HepG2 (cell line): ENCODE results near the gene TAB2. TPM values are rescaled to one million over a fixed set of nuclear protein-coding genes. Genes with fewer than 3 reads are reported as not detected.

Source experiments
- ATAC-seq: fragments of 200-7000 bp; cut with Tn5 transposase; 3 replicates; pipeline ENCODE4 v1.9.1; 2020; ENCODE audit warnings: mild to moderate bottlenecking, moderate library complexity
- BruUV-seq: library from RNA; stranded (reverse); fragments of 400-500 nt; replicated peaks from 2 replicates; lab custom pipeline; 2021; lab: Mats Ljungman, UMichigan
- CTCF ChIA-PET: fragments of 300-600 bp; formaldehyde crosslinking; extraction: SDS; loops from one replicate; lab custom pipeline; 2021; ENCODE audit warnings: low total read pairs, inconsistent platforms, low intra/inter-chr PET ratio; lab: Yijun Ruan, JAX
- POLR2A ChIA-PET: fragments of 350-600 bp; sonication (Branson Sonifier 250); formaldehyde crosslinking; loops from one replicate; lab custom pipeline; 2020; ENCODE audit warnings: antibody characterized with exemption, inconsistent platforms; lab: Yijun Ruan, JAX
- DNase-seq: peaks from one replicate; pipeline ENCODE4 v3.0.0-alpha.2; 2015; ENCODE audit warnings: low spot score
- FAIRE-seq: peaks from 3 replicates; lab custom pipeline; 2011; peaks lifted over from hg19 to GRCh38; lab: Jason Lieb, UNC
- H2AFZ ChIP-seq: one replicate; pipeline ENCODE4 v1.6.1; 2011; ENCODE audit warnings: low read length, inconsistent platforms
- H3K27ac ChIP-seq: fragments of 300-600 bp; 3 replicates; pipeline ENCODE4 v1.8.0; 2011; ENCODE audit warnings: mixed run types, mild to moderate bottlenecking, mixed read lengths, low read length, inconsistent platforms; ENCODE audit not compliant: insufficient read depth; ENCODE audit errors: extremely low read length
- H3K27me3 ChIP-seq, 2 experiments: fragments of 200-600 bp in 1 of 2; 2 replicates in 1 of 2; 3 replicates in 1 of 2; pipeline versions ENCODE4 v1.6.0 to v1.8.0; 2011; ENCODE audit warnings: low read length in 2 of 2, mild to moderate bottlenecking in 2 of 2, moderate library complexity in 2 of 2, inconsistent platforms in 1 of 2; ENCODE audit not compliant: insufficient read depth in 2 of 2, control insufficient read depth in 1 of 2
- H3K36me3 ChIP-seq, 2 experiments: fragments of 200-600 bp in 1 of 2; replicated peaks in 1 of 2; 2 replicates in 1 of 2; 3 replicates in 1 of 2; pipeline versions ENCODE4 v1.5.1 to v1.8.0; 2011; ENCODE audit warnings: low read length in 2 of 2, inconsistent platforms in 1 of 2; ENCODE audit not compliant: insufficient read depth in 2 of 2, control insufficient read depth in 1 of 2
- H3K4me1 ChIP-seq: 2 replicates; pipeline ENCODE4 v1.5.1; 2012; ENCODE audit warnings: low read length, inconsistent platforms; ENCODE audit not compliant: insufficient read depth
- H3K4me2 ChIP-seq: 2 replicates; pipeline ENCODE4 v1.6.0; 2011; ENCODE audit warnings: low read depth, low read length, inconsistent platforms
- H3K4me3 ChIP-seq, 3 experiments: fragments of 200-600 bp in 1 of 3; sonication (generic), shearing (Covaris generic) in 1 of 3; replicated peaks in 1 of 3; 2 replicates each; pipeline ENCODE4 v1.5.1; 2011 to 2016; ENCODE audit warnings: low read length in 3 of 3, inconsistent platforms in 2 of 3, low read depth in 2 of 3, mild to moderate bottlenecking in 2 of 3, control low read depth in 1 of 3, mixed read lengths in 1 of 3; ENCODE audit not compliant: insufficient read depth in 1 of 3
- H3K79me2 ChIP-seq: one replicate; pipeline ENCODE4 v1.6.1; 2011; ENCODE audit warnings: low read length, inconsistent platforms; ENCODE audit not compliant: insufficient read depth
- H3K9ac ChIP-seq: 2 replicates; pipeline ENCODE4 v1.6.0; 2011; ENCODE audit warnings: mild to moderate bottlenecking, low read depth, low read length, inconsistent platforms; ENCODE audit not compliant: insufficient read depth
- H3K9me3 ChIP-seq: 2 replicates; pipeline ENCODE4 v1.5.1; 2012; ENCODE audit warnings: mild to moderate bottlenecking, low read length
- H4K20me1 ChIP-seq: 2 replicates; pipeline ENCODE4 v1.6.0; 2011; ENCODE audit warnings: inconsistent platforms, mild to moderate bottlenecking, low read length, moderate library complexity; ENCODE audit not compliant: insufficient read depth
- IRX3 ChIP-seq: sonication (generic); formaldehyde crosslinking; IDR thresholded peaks from 2 replicates; pipeline ENCODE4 v1.8.1; 2023; ENCODE audit warnings: mild to moderate bottlenecking, low read depth, missing genetic modification reagents, borderline replicate concordance
- KAT8 ChIP-seq: IDR thresholded peaks from 2 replicates; pipeline ENCODE4 v1.6.1; 2016; ENCODE audit warnings: missing genetic modification reagents, missing compliant biosample characterization
- STAT5B ChIP-seq: sonication (generic); formaldehyde crosslinking; IDR thresholded peaks from 2 replicates; pipeline ENCODE4 v1.4.0; 2020; ENCODE audit warnings: missing genetic modification reagents
- TBP ChIP-seq: sonication (generic); formaldehyde crosslinking; IDR thresholded peaks from 2 replicates; pipeline ENCODE4 v1.5.0; 2020; ENCODE audit warnings: missing genetic modification reagents
- ZNF556 ChIP-seq: sonication (generic); formaldehyde crosslinking; IDR thresholded peaks from 2 replicates; pipeline ENCODE4 v1.4.0; 2020; ENCODE audit warnings: mild to moderate bottlenecking, missing genetic modification reagents, borderline replicate concordance
- in situ Hi-C: cut with HindIII; loops from 2 replicates; pipeline ENCODE4 v1.10.0; 2017; ENCODE audit warnings: low pct_unique_long_range_greater_than_20kb; ENCODE audit not compliant: extremely low pct_ligation_motif_present
- intact Hi-C: fragments of 100-400 bp; cut with micrococcal nuclease; formaldehyde crosslinking; loops from one replicate; pipeline ENCODE4 v1.10.0; 2022; ENCODE audit not compliant: unreplicated experiment
- polyA plus RNA-seq, 8 experiments: library from polyadenylated mRNA; depleted of rRNA in 3 of 8; stranded (reverse) in 7 of 8; unstranded in 1 of 8; fragments of >200 nt; fragmentation: Illumina TruSeq in 4 of 8; extraction: Trizol in 4 of 8; gene quantifications; 2 replicates each; pipeline versions ENCODE4 v1.2.1 to v1.2.3, GENCODE V29; 2011 to 2016; ENCODE audit warnings: low read depth in 4 of 8, missing spikeins in 1 of 8, mixed read lengths in 1 of 8; ENCODE audit not compliant: insufficient read depth in 1 of 8
- total RNA-seq, 5 experiments: library from RNA; depleted of rRNA; stranded (reverse); fragments of >200 nt; fragmentation: Illumina TruSeq; extraction: Trizol; gene quantifications; 2 replicates each; pipeline ENCODE4 v1.2.3, GENCODE V29; 2016; ENCODE audit warnings: low read depth in 1 of 5
- TF ChIP-seq, protein P1 (sequence below): sonication (generic); formaldehyde crosslinking; IDR thresholded peaks from 2 replicates; pipeline ENCODE4 v1.4.0; 2020; ENCODE audit warnings: missing genetic modification reagents
- TF ChIP-seq, protein P2 (sequence below): sonication (generic); formaldehyde crosslinking; conservative IDR thresholded peaks from 2 replicates; pipeline ENCODE4 v1.8.0; 2022; ENCODE audit warnings: mild to moderate bottlenecking, moderate library complexity, missing genetic modification reagents

TAB2 gene
- total and polyA plus RNA-seq, 2 of the 13 experiments (the other 11 are each of a cell fraction or from before 2014, with no cell fraction given) = 23.7 to 50.2 TPM

DNA sequence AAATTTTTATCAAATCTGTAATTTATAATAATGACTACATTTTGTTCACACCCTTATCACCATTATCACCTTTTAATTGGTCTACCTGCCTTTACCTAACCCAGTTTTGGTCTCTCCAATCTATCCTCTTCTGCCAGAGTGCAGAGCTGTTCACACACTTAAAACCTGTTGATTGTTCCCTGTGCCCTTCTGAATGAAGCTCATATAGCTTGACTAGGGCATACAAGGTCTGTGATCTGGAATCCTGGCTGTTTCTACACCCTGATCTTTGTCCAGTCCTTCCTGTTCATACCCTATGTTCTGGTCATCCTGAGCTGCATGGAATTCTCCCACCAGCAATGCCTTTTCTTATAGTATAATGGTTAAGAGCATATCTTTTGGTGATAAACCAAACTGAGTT, 53.6 kb downstream of the TAB2 start:
- Histone ChIP-seq H3K4me2 (no peak overlapping the region), H4K20me1 (0 out of 2 replicates have a peak, but pooled peaks cover under 1% of the 10 kb centered on the region), H3K9me3 (no peaks in the 10 kb centered on the region), H3K27ac (no peak overlapping the region), H3K27me3 (no peaks in the 10 kb centered on the region), H2AFZ (no peak overlapping the region), H3K4me1 (peaks cover 5% of the 10 kb centered on the region; the same call in 1 of the 2 replicates), H3K36me3 (peaks cover 8 to 23% of the 10 kb centered on the region in 2 experiments; a peak in 4 of 5 replicates), H3K4me3 (no peak overlapping the region), H3K9ac (no peak overlapping the region)
- intact Hi-C loops (no loop called here), in situ Hi-C loops (no loop called here)
- no TSS peak for BruUV-seq
- DNase-seq (peak; percentile 5), FAIRE-seq (peak; percentile 12), ATAC-seq (peak; percentile 79)
- TF ChIP-seq, protein P1, sequence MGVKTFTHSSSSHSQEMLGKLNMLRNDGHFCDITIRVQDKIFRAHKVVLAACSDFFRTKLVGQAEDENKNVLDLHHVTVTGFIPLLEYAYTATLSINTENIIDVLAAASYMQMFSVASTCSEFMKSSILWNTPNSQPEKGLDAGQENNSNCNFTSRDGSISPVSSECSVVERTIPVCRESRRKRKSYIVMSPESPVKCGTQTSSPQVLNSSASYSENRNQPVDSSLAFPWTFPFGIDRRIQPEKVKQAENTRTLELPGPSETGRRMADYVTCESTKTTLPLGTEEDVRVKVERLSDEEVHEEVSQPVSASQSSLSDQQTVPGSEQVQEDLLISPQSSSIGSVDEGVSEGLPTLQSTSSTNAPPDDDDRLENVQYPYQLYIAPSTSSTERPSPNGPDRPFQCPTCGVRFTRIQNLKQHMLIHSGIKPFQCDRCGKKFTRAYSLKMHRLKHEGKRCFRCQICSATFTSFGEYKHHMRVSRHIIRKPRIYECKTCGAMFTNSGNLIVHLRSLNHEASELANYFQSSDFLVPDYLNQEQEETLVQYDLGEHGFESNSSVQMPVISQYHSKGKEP (CRISPR knock-in tag) = no peak
- no peak for TF ChIP-seq KAT8 (CRISPR knock-in tag)
- no peak for TF ChIP-seq STAT5B
- TF ChIP-seq TBP (CRISPR knock-in tag) = no peak
- no peak for TF ChIP-seq ZNF556 (CRISPR knock-in tag)
- TF ChIP-seq, protein P2, sequence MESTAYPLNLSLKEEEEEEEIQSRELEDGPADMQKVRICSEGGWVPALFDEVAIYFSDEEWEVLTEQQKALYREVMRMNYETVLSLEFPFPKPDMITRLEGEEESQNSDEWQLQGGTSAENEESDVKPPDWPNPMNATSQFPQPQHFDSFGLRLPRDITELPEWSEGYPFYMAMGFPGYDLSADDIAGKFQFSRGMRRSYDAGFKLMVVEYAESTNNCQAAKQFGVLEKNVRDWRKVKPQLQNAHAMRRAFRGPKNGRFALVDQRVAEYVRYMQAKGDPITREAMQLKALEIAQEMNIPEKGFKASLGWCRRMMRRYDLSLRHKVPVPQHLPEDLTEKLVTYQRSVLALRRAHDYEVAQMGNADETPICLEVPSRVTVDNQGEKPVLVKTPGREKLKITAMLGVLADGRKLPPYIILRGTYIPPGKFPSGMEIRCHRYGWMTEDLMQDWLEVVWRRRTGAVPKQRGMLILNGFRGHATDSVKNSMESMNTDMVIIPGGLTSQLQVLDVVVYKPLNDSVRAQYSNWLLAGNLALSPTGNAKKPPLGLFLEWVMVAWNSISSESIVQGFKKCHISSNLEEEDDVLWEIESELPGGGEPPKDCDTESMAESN (CRISPR knock-in tag) = no peak
- no peak for TF ChIP-seq IRX3 (CRISPR knock-in tag)
- TF ChIP-seq, all 625 proteins: peak for 0
- peaks cover 22% of the 10 kb centered on the region for H3K79me2 ChIP-seq
- CTCF ChIA-PET = no interaction called here
- POLR2A ChIA-PET = no interaction called here
